HG03280 (cell line): ENCODE measurements around the gene UPK3B.
"Not testable (repeated sequence)": the region's sequence is repeated elsewhere in the genome, so short reads cannot be mapped to it uniquely, and the experiment has no call there.

ENCODE experiments used
- ATAC-seq: cut with Tn5 transposase; IDR thresholded peaks from one replicate; pipeline ENCODE4 v1.9.1; 2021; ENCODE audit warnings: mild to moderate bottlenecking, moderate library complexity; ENCODE audit not compliant: unreplicated experiment

Gene UPK3B

GRCh38 chr7:76509931-76510877 lies at the start of gene UPK3B:
Gene UPK3B, plus strand, starts transcription at chr7:76510552. Its CDS starts 101 bp downstream, at chr7:76510653.
- no peak for ATAC-seq

DNA sequence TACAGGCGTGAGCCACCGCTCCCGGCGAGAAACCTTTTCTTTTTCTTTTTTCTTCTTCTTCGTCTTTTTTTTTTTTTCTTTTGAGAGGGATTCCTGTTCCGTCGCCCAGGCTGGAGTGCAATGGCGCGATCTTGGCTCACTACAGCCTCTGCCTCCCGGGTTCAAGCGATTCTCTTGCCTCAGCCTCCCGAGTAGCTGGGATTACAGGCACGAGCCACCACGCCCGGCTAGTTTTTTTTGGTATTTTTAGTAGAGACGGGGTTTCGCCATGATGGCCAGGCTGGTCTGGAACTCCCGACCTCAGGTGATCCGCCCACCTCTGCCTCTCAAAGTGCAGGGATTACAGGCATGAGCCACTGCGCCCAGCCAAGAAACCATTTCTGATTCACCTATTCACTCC lies 49.6 kb upstream of the UPK3B start:
- not testable (repeated sequence) for ATAC-seq

GRCh38 chr7:76461464-76462101 lies 48.8 kb upstream of the UPK3B start, which contains the start of gene DTX2:
Gene DTX2, plus strand, starts transcription at chr7:76461709. Its CDS starts 18,801 bp downstream, at chr7:76480510.
- ATAC-seq = peak; percentile 99

DNA sequence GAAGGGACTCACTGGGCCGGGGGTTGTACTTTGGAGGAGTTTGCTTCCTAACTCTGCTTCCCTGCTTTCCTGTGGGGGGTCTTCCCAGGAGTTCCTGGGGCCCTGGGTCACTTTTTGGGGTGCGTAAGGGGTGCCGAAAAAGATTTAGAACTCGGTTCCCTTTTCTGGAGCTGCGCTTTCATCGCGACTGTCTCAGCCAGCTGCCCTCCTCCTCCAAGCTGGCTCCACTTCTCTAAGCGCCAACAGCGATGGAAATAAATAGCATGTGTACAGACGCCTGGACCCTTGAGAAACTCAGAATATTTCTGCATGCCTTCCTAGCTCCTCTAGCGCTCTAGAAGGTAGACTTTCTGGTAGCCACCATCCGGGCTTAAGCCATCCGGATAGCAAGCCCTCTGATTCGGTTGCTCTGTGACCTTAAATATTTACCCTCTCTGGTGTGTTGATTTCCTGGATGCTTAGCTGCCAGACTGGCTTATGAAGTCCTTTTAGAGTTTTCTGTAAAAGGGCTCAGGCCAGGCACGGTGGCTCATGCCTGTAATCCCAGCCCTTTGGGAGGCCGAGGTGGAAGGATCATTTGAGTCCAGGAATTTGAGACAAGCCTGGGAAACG lies 48.0 kb upstream of the UPK3B start:
- ATAC-seq = not testable (repeated sequence)

GRCh38 chr7:76464959-76465358 lies 45.4 kb upstream of the UPK3B start:
- not testable (repeated sequence) for ATAC-seq

GRCh38 chr7:76465950-76466349 lies 44.4 kb upstream of the UPK3B start:
- not testable (repeated sequence) for ATAC-seq

DNA sequence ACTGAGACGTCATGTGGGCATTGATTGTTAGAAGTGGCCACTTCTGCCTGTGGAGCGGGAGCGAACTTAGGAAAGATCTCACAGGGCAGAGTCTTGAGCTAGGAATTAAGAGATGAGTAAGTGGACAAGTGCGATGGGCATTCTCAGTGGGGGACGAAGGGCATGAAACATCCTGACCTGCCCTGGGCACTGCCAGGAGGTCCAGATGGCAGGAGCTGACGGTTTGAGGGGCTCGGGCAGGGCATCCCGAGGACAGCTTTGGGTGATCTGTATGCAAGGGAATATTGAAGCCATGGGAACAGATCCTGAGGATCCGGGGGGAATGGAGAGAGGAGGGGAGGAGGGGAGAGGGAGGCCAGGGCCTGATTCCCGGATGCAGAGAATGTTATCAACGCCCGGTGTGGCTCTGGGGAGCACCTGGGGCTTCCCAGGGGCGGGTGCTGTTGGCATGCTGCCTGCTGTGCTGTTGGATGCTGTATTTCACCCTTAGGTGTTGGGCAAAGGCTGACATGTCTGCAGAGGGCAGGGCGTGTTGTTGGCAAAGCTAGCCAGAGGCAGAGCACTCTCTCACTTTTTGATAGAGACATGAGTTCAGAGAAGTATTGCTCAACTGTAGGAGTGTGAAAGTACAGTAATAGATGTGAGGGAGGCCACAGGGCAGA lies 42.5 kb upstream of the UPK3B start:
- not testable (repeated sequence) for ATAC-seq

- not testable (repeated sequence) for ATAC-seq
These were observed 38.7 kb upstream of the UPK3B start for GRCh38 chr7:76471556-76472221.

GRCh38 chr7:76473097-76473496 lies 37.3 kb upstream of the UPK3B start:
- ATAC-seq = not testable (repeated sequence)

- not testable (repeated sequence) for ATAC-seq
These were observed 34.1 kb upstream of the UPK3B start for GRCh38 chr7:76476280-76476679.

GRCh38 chr7:76476742-76477474 lies 33.4 kb upstream of the UPK3B start:
- not testable (repeated sequence) for ATAC-seq

DNA sequence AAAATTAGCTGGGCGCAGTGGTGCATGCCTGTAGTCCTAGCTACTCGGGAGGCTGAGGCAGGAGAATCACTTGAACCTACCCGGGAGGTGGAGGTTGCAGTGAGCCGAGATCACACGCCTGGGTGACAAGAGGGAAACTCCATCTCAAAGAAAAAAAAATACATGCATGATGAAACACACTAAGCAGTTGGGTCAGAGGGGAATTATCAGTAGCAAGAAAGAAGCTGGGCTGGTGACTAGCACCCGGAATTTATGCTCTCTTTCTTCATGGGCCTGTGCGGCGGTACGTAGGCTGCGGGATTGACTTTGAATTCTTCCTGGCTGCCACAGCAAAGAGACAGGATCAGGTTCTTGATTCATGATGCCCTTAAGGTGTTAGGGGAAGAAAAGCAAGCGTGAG lies 30.7 kb upstream of the UPK3B start:
- not testable (repeated sequence) for ATAC-seq

DNA sequence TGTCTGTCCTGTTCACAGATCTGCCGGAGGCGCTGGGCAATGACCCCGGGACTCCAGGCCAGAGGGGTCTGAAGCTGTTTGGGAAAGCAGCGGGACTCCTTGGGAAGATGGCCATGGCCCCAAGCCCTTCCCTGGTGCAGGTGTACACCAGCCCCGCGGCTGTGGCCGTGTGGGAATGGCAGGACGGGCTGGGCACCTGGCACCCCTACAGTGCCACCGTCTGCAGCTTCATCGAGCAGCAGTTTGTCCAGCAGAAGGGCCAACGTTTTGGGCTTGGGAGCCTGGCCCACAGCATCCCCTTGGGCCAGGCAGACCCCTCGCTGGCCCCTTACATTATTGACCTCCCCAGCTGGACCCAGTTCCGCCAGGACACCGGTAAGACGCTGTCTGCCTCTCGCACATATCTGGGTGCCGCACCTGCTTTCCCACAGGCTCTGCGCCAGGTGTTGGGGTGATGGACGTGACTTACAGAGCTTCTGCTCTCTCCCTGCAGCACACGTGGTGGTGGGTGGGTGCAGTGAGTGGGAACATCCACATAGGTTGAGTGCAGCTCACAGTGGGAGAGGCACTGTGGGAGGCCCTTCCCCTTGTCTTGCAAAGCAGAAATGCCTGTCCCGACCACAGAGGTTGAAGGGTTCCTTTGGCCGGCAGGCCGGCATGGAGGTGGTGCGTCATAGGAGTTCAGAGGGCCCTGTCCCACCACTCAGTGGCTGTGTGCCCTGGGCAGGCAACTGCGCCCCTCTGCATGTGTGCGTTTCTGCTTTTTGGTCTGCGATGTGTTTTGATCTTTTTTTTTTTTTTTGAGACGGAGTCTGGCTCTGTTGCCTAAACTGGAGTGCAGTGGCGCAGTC lies 29.7 kb upstream of the UPK3B start:
- not testable (repeated sequence) for ATAC-seq

DNA sequence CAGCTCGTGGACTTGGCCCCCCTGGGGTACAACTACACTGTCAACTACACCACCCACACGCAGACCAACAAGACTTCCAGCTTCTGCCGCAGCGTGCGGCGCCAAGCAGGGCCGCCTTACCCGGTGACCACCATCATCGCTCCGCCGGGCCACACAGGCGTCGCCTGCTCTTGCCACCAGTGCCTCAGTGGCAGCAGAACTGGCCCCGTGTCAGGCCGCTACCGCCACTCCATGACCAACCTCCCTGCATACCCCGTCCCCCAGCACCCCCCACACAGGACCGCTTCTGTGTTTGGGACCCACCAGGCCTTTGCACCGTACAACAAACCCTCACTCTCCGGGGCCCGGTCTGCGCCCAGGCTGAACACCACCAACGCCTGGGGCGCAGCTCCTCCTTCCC lies 27.7 kb upstream of the UPK3B start:
- ATAC-seq = not testable (repeated sequence)

- not testable (repeated sequence) for ATAC-seq
These were observed 27.3 kb upstream of the UPK3B start for GRCh38 chr7:76483081-76483480.

DNA sequence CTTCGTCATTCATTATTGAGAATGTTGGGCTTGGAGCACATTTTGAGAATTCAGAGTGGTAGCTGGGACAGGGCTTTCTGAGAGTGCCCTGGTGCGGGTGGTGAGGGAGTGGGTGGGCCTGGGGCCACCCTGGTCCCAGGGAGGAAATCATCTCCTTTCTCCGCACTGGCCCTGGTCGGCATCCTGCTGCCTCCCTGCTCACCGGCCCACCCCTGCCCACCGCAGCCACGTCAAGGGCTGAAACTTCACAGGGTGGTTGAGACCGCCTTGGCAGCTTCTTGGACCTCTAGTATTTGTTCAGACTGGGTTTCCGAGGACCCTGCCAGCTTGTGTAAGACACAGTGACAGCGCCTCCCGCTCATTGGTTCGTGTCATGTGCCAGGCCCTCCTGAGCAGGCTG lies 25.9 kb upstream of the UPK3B start:
- ATAC-seq = not testable (repeated sequence)

DNA sequence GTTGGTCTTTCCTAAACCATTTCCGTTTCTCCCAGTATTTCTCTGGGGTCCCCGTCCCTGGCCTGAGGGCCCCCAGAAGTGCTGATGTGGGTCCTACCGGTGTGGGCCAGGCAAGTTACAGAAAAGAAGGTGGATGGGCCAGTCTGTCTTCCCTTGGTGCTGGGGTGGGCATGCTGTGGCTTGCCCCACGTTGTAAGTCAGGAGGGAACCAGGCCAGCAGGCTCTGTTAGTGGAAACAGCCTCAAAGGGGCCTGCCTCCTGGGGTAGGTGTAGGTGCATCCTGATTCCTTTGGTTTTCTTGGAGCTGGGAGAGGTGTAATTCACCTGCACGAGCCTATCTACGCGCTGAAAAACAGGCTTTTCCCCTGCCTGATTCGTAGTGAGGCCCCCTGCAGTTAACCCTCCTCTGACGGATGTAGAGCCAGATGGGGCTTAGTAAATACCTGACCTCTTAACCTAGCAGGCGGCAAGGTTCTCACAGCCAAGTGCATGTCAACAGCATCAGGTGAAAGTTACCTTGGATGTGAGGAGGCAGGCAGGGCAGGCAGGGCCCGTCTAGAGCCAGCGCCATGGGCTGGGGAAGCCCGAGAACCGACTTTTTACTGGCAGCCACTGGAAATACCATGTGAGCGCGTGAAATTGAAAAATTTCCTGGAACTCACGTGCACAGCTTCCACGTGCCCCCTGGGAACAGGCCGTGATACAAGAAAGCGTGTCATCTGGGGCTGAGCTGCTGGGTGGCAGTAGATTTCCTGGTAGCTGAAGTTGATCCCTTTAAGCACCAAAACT lies 24.3 kb upstream of the UPK3B start:
- not testable (repeated sequence) for ATAC-seq

DNA sequence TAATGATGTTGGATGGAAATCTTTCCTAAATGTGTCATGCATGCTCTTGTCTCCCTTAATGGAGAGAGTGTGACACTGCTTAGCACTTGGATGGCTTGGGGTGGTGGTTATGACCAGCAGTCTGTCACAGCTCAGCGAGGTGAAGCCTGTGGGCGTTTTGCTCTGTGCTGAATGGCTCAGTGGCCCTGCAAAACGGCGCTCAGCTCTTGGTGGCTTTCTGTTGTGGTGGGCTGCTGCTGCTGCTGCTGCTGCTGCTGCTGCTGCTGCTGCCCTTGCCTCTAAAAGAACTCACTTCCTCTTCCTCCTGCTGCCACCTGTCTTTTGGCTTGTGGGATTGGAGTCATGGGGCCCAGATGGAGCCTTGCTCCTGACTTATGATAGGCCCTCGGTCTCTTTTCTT lies 23.7 kb upstream of the UPK3B start:
- ATAC-seq = peak; percentile 97
